OCI-LY1 (cell line): ENCODE data around the gene SCAMP2.

ENCODE experiments used
- H2AFZ ChIP-seq: fragments of 200-600 bp; sonication (generic), shearing (Covaris generic); 2 replicates; pipeline ENCODE4 v1.6.0; 2014; ENCODE audit warnings: antibody characterized with exemption, mild to moderate bottlenecking, low read length
- H3F3A ChIP-seq: fragments of 200-600 bp; sonication (generic), shearing (Covaris generic); 2 replicates; pipeline ENCODE4 v1.6.0; 2014; ENCODE audit warnings: mild to moderate bottlenecking, antibody characterized with exemption, low read length, moderate library complexity; ENCODE audit not compliant: insufficient read depth
- H3K27ac ChIP-seq: fragments of 200-600 bp; sonication (generic); 2 replicates; pipeline ENCODE4 v1.5.1; 2014; ENCODE audit warnings: low read length, mixed run types, mild to moderate bottlenecking, low read depth; ENCODE audit not compliant: poor library complexity, severe bottlenecking
- H3K27me3 ChIP-seq: fragments of 200-600 bp; sonication (generic); 2 replicates; pipeline ENCODE4 v1.6.0; 2014; ENCODE audit warnings: antibody characterized with exemption, mild to moderate bottlenecking, low read length, moderate library complexity; ENCODE audit not compliant: insufficient read depth
- H3K36me3 ChIP-seq: fragments of 200-600 bp; sonication (generic); 2 replicates; pipeline ENCODE4 v1.6.1; 2014; ENCODE audit warnings: mild to moderate bottlenecking, antibody characterized with exemption, low read length, moderate library complexity, mixed read lengths; ENCODE audit not compliant: insufficient read depth
- H3K4me1 ChIP-seq: fragments of 200-600 bp; sonication (generic); 2 replicates; pipeline ENCODE4 v1.5.1; 2014; ENCODE audit warnings: mild to moderate bottlenecking, low read length, moderate library complexity; ENCODE audit not compliant: insufficient read depth, severe bottlenecking
- H3K4me2 ChIP-seq: fragments of 200-600 bp; sonication (generic), shearing (Covaris generic); 2 replicates; pipeline ENCODE4 v1.6.1; 2014; ENCODE audit warnings: low read length
- H3K4me3 ChIP-seq: fragments of 200-600 bp; sonication (generic); 2 replicates; pipeline ENCODE4 v1.5.1; 2014; ENCODE audit warnings: low read length, low read depth, mild to moderate bottlenecking, mixed read lengths; ENCODE audit not compliant: poor library complexity, severe bottlenecking
- H3K79me2 ChIP-seq: fragments of 200-600 bp; shearing (Covaris generic); 2 replicates; pipeline ENCODE4 v1.6.1; 2016; ENCODE audit warnings: mixed run types, low read length, mixed read lengths; ENCODE audit not compliant: insufficient read depth
- H3K9ac ChIP-seq: fragments of 200-600 bp; sonication (generic), shearing (Covaris generic); 2 replicates; pipeline ENCODE4 v1.6.1; 2014; ENCODE audit warnings: mild to moderate bottlenecking, low read length, mixed read lengths
- H3K9me2 ChIP-seq: fragments of 200-600 bp; sonication (generic), shearing (Covaris generic); 2 replicates; pipeline ENCODE4 v1.6.1; 2014; ENCODE audit warnings: low read depth, mild to moderate bottlenecking, low read length, mixed read lengths
- H3K9me3 ChIP-seq: fragments of 200-600 bp; shearing (Covaris generic); 2 replicates; pipeline ENCODE4 v1.6.1; 2014; ENCODE audit warnings: low read length, mixed read lengths
- H4K20me1 ChIP-seq: fragments of 200-600 bp; sonication (generic), shearing (Covaris generic); 2 replicates; pipeline ENCODE4 v1.6.0; 2016; ENCODE audit warnings: mild to moderate bottlenecking, low read length; ENCODE audit not compliant: insufficient read depth
- EZH2 ChIP-seq: fragments of 200-600 bp; sonication (generic), shearing (Covaris generic); IDR thresholded peaks from 2 replicates; pipeline ENCODE4 v1.8.0; 2017; ENCODE audit warnings: borderline replicate concordance, mixed run types, mild to moderate bottlenecking, antibody characterized with exemption, low read length, moderate library complexity, mixed read lengths
- TF ChIP-seq, protein P1 (sequence below): fragments of 200-600 bp; sonication (generic), shearing (Covaris generic); IDR thresholded peaks from 2 replicates; pipeline ENCODE4 v1.5.1; 2017; ENCODE audit warnings: mild to moderate bottlenecking, antibody characterized with exemption, low read length, moderate library complexity, mixed read lengths

The SCAMP2 gene

GRCh38 chr15:74817370-74817737 lies 55.8 kb downstream of the SCAMP2 start:
- no peaks in the 10 kb centered on the region for H4K20me1 ChIP-seq
- H3K27ac ChIP-seq: no peak overlapping the region
- H2AFZ ChIP-seq: no peak overlapping the region
- no peak overlapping the region for H3K9ac ChIP-seq
- peaks cover 29% of the 10 kb centered on the region for H3K4me1 ChIP-seq
- TF ChIP-seq, protein P1, sequence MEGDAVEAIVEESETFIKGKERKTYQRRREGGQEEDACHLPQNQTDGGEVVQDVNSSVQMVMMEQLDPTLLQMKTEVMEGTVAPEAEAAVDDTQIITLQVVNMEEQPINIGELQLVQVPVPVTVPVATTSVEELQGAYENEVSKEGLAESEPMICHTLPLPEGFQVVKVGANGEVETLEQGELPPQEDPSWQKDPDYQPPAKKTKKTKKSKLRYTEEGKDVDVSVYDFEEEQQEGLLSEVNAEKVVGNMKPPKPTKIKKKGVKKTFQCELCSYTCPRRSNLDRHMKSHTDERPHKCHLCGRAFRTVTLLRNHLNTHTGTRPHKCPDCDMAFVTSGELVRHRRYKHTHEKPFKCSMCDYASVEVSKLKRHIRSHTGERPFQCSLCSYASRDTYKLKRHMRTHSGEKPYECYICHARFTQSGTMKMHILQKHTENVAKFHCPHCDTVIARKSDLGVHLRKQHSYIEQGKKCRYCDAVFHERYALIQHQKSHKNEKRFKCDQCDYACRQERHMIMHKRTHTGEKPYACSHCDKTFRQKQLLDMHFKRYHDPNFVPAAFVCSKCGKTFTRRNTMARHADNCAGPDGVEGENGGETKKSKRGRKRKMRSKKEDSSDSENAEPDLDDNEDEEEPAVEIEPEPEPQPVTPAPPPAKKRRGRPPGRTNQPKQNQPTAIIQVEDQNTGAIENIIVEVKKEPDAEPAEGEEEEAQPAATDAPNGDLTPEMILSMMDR: peak; percentile 38
- TF ChIP-seq EZH2: no peak
- no peaks in the 10 kb centered on the region; the same call in 1 of the 2 replicates for H3K27me3 ChIP-seq
- no peaks in the 10 kb centered on the region for H3K9me3 ChIP-seq
- H3F3A ChIP-seq: no peaks in the 10 kb centered on the region
- no peaks in the 10 kb centered on the region for H3K9me2 ChIP-seq
- H3K36me3 ChIP-seq: no peaks in the 10 kb centered on the region
- no peak overlapping the region for H3K4me2 ChIP-seq
- H3K79me2 ChIP-seq: no peaks in the 10 kb centered on the region
- no peak overlapping the region for H3K4me3 ChIP-seq

DNA sequence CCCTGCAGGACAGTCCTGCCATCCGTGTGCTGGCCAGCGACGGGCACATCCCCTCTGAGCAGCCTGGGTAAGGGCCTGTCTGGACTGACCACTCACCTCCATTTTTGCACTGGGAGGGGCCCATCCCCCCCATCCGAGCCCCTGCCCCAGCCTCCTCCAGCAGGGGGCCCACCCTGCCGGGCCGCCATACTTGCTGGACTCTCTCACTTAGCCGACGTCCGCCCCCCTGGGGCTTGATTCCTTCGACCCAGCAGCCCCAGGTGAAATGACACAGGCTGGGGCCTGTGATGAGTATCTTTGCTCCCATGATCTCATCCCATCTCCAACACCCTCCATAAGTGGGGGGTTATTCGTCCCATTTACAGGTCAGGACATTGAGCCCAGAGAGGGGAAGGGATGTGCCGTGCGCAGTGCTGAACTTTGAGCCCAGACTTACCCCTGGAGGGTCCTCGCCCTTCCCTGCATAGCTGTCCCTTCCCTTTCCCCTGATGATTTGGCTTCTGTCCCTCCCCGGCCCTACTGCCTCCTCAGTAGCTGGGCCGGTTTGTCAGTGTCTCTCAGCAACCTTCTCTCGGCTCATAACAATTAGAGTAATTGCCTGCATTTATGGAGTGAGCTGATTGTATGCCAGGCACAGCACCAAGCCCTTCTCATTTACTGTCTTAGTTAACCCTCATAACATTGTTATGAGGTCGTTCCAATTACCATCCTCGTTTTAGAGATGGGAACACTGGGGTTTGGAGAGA lies 56.4 kb downstream of the SCAMP2 start:
- Histone ChIP-seq H3K4me1 (peaks cover 28% of the 10 kb centered on the region), H4K20me1 (no peaks in the 10 kb centered on the region), H3K9ac (no peak overlapping the region), H3K9me2 (no peaks in the 10 kb centered on the region), H3K27me3 (no peaks in the 10 kb centered on the region; the same call in 1 of the 2 replicates), H2AFZ (no peak overlapping the region), H3K4me2 (no peak overlapping the region), H3K36me3 (no peaks in the 10 kb centered on the region), H3K4me3 (no peak overlapping the region), H3K27ac (no peak overlapping the region), H3K79me2 (no peaks in the 10 kb centered on the region), H3F3A (no peaks in the 10 kb centered on the region), H3K9me3 (no peaks in the 10 kb centered on the region)
- TF ChIP-seq, protein P1: no peak
- TF ChIP-seq EZH2: no peak

DNA sequence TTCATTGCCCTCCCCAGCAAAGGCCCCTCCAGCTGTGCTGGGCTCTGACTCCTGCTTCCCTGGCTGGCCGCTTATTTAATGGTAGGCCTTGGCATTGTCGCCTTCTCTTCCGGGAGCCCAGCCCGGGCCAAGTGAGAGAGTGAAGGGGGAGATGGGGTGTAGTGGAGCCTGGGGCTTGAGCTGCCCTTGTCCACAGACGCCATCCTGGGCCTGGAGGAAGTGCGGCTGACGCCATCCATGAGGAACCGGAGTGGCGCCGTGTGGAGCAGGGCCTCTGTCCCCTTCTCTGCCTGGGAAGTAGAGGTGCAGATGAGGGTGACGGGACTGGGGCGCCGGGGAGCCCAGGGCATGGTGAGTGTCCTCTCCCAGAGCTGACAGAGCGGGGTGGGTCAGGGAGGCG lies 57.2 kb downstream of the SCAMP2 start:
- no peak overlapping the region for H3K9ac ChIP-seq
- TF ChIP-seq, protein P1: no peak
- TF ChIP-seq EZH2: no peak
- no peak overlapping the region for H3K4me2 ChIP-seq
- H3K9me2 ChIP-seq: no peaks in the 10 kb centered on the region
- no peak overlapping the region for H3K4me3 ChIP-seq
- no peak overlapping the region for H2AFZ ChIP-seq
- no peaks in the 10 kb centered on the region for H3F3A ChIP-seq
- H3K4me1 ChIP-seq: peaks cover 20% of the 10 kb centered on the region
- H3K27me3 ChIP-seq: no peaks in the 10 kb centered on the region; the same call in 1 of the 2 replicates
- H3K27ac ChIP-seq: no peak overlapping the region
- no peaks in the 10 kb centered on the region for H3K36me3 ChIP-seq
- no peaks in the 10 kb centered on the region for H3K9me3 ChIP-seq
- H4K20me1 ChIP-seq: no peaks in the 10 kb centered on the region
- no peaks in the 10 kb centered on the region for H3K79me2 ChIP-seq
